NCI-H1694 treated with DMSO at 0.1 percent for 48 hours (cell line): ENCODE measurements around the gene SLC12A6.
A peak's percentile ranks its signal among the peaks of the same experiment; 100 is the strongest.
"Not testable (repeated sequence)": the region's sequence is repeated elsewhere in the genome, so short reads cannot be mapped to it uniquely, and the experiment has no call there.

ENCODE experiments used
- DNase-seq: peaks from one replicate; lab custom pipeline; 2025; lab: John Stamatoyannopoulos, UW

Gene SLC12A6

GRCh38 chr15:34337557-34338306 lies at the start of gene SLC12A6:
TSS of gene SLC12A6 (minus strand) at chr15:34337781. CDS start at chr15:34336680, 1,101 bp downstream.
- peak; percentile 61 for DNase-seq

GRCh38 chr15:34381829-34382521 lies 44.4 kb upstream of the SLC12A6 start:
- DNase-seq, result not testable (repeated sequence)

- DNase-seq, result not testable (repeated sequence)
These were observed 42.9 kb upstream of the SLC12A6 start for GRCh38 chr15:34380491-34380890.

- no peak for DNase-seq
These were observed 39.3 kb upstream of the SLC12A6 start for GRCh38 chr15:34376856-34377255.

GRCh38 chr15:34375541-34375940 lies 38.0 kb upstream of the SLC12A6 start:
- DNase-seq, result not testable (repeated sequence)

- DNase-seq, result no peak
These were observed 37.2 kb upstream of the SLC12A6 start for GRCh38 chr15:34374816-34375215.

- DNase-seq, result no peak
These were observed 36.4 kb upstream of the SLC12A6 start for GRCh38 chr15:34373951-34374350.

- no peak for DNase-seq
These were observed 33.1 kb upstream of the SLC12A6 start for GRCh38 chr15:34370643-34371042.

- DNase-seq, result no peak
These were observed 32.5 kb upstream of the SLC12A6 start for GRCh38 chr15:34370129-34370528.

GRCh38 chr15:34367101-34368081 lies 29.8 kb upstream of the SLC12A6 start, which contains the start of gene LPCAT4:
TSS of gene LPCAT4 (minus strand) at chr15:34367196. CDS start at chr15:34367100, 96 bp downstream.
- peak; percentile 69 for DNase-seq

- DNase-seq, result no peak
These were observed 28.9 kb upstream of the SLC12A6 start for GRCh38 chr15:34366271-34367065.

- DNase-seq, result no peak
These were observed 28.3 kb upstream of the SLC12A6 start for GRCh38 chr15:34365836-34366235.

- no peak for DNase-seq
These were observed 27.7 kb upstream of the SLC12A6 start for GRCh38 chr15:34365091-34365825.

GRCh38 chr15:34364041-34364440 lies 26.5 kb upstream of the SLC12A6 start:
- no peak for DNase-seq

GRCh38 chr15:34362047-34362773 lies 24.6 kb upstream of the SLC12A6 start:
- no peak for DNase-seq

GRCh38 chr15:34361278-34361677 lies 23.7 kb upstream of the SLC12A6 start:
- no peak for DNase-seq

- no peak for DNase-seq
These were observed 22.7 kb upstream of the SLC12A6 start for GRCh38 chr15:34360298-34360697.

- no peak for DNase-seq
These were observed 21.8 kb upstream of the SLC12A6 start for GRCh38 chr15:34359416-34359815.

GRCh38 chr15:34358948-34359347 lies 21.4 kb upstream of the SLC12A6 start:
- DNase-seq, result no peak

GRCh38 chr15:34358367-34358766 lies 20.8 kb upstream of the SLC12A6 start:
- DNase-seq, result no peak
